IPS-20b (cell line): ENCODE measurements around the gene ANKLE2.
"Not testable (repeated sequence)": the region's sequence is repeated elsewhere in the genome, so short reads cannot be mapped to it uniquely, and the experiment has no call there.

Experiments used
- H3K27ac ChIP-seq: one replicate; pipeline ENCODE4 v1.5.1; 2013; ENCODE audit warnings: low read length
- H3K27me3 ChIP-seq: 2 replicates; pipeline ENCODE4 v1.6.1; 2013; ENCODE audit warnings: mild to moderate bottlenecking, low read length, inconsistent platforms; ENCODE audit not compliant: insufficient read depth
- H3K36me3 ChIP-seq: 2 replicates; pipeline ENCODE4 v1.6.1; 2013; ENCODE audit warnings: low read depth, mild to moderate bottlenecking, inconsistent platforms, low read length, moderate library complexity; ENCODE audit not compliant: insufficient read depth
- H3K4me1 ChIP-seq: 2 replicates; pipeline ENCODE4 v1.6.1; 2013; ENCODE audit warnings: mild to moderate bottlenecking, control low read depth, inconsistent platforms, low read length, moderate library complexity; ENCODE audit not compliant: insufficient read depth
- H3K4me3 ChIP-seq: 2 replicates; pipeline ENCODE4 v1.5.1; 2013; ENCODE audit warnings: mild to moderate bottlenecking, low read length, inconsistent platforms
- H3K9ac ChIP-seq: 2 replicates; pipeline ENCODE4 v1.6.1; 2013; ENCODE audit warnings: low read depth, mild to moderate bottlenecking, inconsistent platforms, low read length, moderate library complexity
- H3K9me3 ChIP-seq: 2 replicates; pipeline ENCODE4 v1.6.1; 2013; ENCODE audit warnings: mild to moderate bottlenecking, low read depth, low read length, inconsistent platforms; ENCODE audit not compliant: insufficient read depth

Gene ANKLE2

GRCh38 chr12:132761921-132762583 lies 420 bp upstream of the ANKLE2 start:
- H3K4me1 ChIP-seq: peaks cover 6% of the 10 kb centered on the region; the same call in 1 of the 2 replicates
- H3K36me3 ChIP-seq: peaks cover 10% of the 10 kb centered on the region; the same call in 1 of the 2 replicates
- no peaks in the 10 kb centered on the region for H3K9me3 ChIP-seq
- peak overlapping the region; percentile 38 for H3K27ac ChIP-seq
- H3K27me3 ChIP-seq: no peaks in the 10 kb centered on the region
- H3K4me3 ChIP-seq: peak overlapping the region; percentile 75
- peak overlapping the region; percentile 88 for H3K9ac ChIP-seq

- no peak overlapping the region for H3K9ac ChIP-seq
- no peaks in the 10 kb centered on the region for H3K27me3 ChIP-seq
- H3K9me3 ChIP-seq: no peaks in the 10 kb centered on the region
- H3K4me1 ChIP-seq: peaks cover 6% of the 10 kb centered on the region; the same call in 1 of the 2 replicates
- H3K27ac ChIP-seq: no peak overlapping the region
- H3K4me3 ChIP-seq: no peak overlapping the region
- H3K36me3 ChIP-seq: peaks cover 24% of the 10 kb centered on the region
These were observed 2.3 kb downstream of the ANKLE2 start for GRCh38 chr12:132759359-132759758.

- H3K36me3 ChIP-seq: peaks cover 27% of the 10 kb centered on the region
- H3K9ac ChIP-seq: not testable (repeated sequence)
These were observed 2.8 kb downstream of the ANKLE2 start for GRCh38 chr12:132758825-132759224.

GRCh38 chr12:132754160-132754932 lies 7.3 kb downstream of the ANKLE2 start:
- no peaks in the 10 kb centered on the region for H3K9me3 ChIP-seq
- H3K9ac ChIP-seq: no peak overlapping the region; the same call in 1 of the 2 replicates
- no peaks in the 10 kb centered on the region for H3K27me3 ChIP-seq
- peaks cover 71% of the 10 kb centered on the region for H3K36me3 ChIP-seq
- no peak overlapping the region for H3K4me3 ChIP-seq
- H3K27ac ChIP-seq: no peak overlapping the region
- no peaks in the 10 kb centered on the region for H3K4me1 ChIP-seq

More at GRCh38 chr12:132758825-132759224, 2.8 kb downstream of the ANKLE2 start:
- not testable (repeated sequence) for H3K27ac ChIP-seq, H3K9me3 ChIP-seq, H3K27me3 ChIP-seq, H3K4me1 ChIP-seq, H3K4me3 ChIP-seq

GRCh38 chr12:132753670-132754069 lies 8.0 kb downstream of the ANKLE2 start:
- not testable (repeated sequence) for H3K9ac ChIP-seq, H3K4me3 ChIP-seq, H3K27me3 ChIP-seq, H3K27ac ChIP-seq, H3K4me1 ChIP-seq, H3K9me3 ChIP-seq
- peaks cover 77% of the 10 kb centered on the region for H3K36me3 ChIP-seq

GRCh38 chr12:132748319-132748718 lies 13.3 kb downstream of the ANKLE2 start:
- Histone ChIP-seq H3K27ac (no peak overlapping the region), H3K4me1 (no peaks in the 10 kb centered on the region), H3K27me3 (no peaks in the 10 kb centered on the region), H3K9me3 (no peaks in the 10 kb centered on the region), H3K4me3 (no peak overlapping the region), H3K9ac (no peak overlapping the region), H3K36me3 (peaks cover 95% of the 10 kb centered on the region)

GRCh38 chr12:132747896-132748295 lies 13.7 kb downstream of the ANKLE2 start:
- Histone ChIP-seq H3K4me1 (no peaks in the 10 kb centered on the region), H3K4me3 (no peak overlapping the region), H3K36me3 (peaks cover 95% of the 10 kb centered on the region), H3K27me3 (no peaks in the 10 kb centered on the region), H3K9ac (no peak overlapping the region), H3K27ac (no peak overlapping the region), H3K9me3 (no peaks in the 10 kb centered on the region)

- no peak overlapping the region for H3K27ac ChIP-seq
- H3K27me3 ChIP-seq: no peaks in the 10 kb centered on the region
- peaks cover 95% of the 10 kb centered on the region for H3K36me3 ChIP-seq
- no peaks in the 10 kb centered on the region for H3K4me1 ChIP-seq
- H3K9ac ChIP-seq: no peak overlapping the region
- no peak overlapping the region for H3K4me3 ChIP-seq
- H3K9me3 ChIP-seq: no peaks in the 10 kb centered on the region
These were observed 14.2 kb downstream of the ANKLE2 start for GRCh38 chr12:132747395-132747794.

- Histone ChIP-seq H3K27ac (no peak overlapping the region), H3K27me3 (no peaks in the 10 kb centered on the region), H3K4me1 (no peaks in the 10 kb centered on the region)
These were observed 15.0 kb downstream of the ANKLE2 start for GRCh38 chr12:132746613-132747012.

GRCh38 chr12:132743831-132744230 lies 17.8 kb downstream of the ANKLE2 start:
- no peaks in the 10 kb centered on the region for H3K27me3 ChIP-seq
- no peaks in the 10 kb centered on the region for H3K9me3 ChIP-seq
- H3K4me3 ChIP-seq: no peak overlapping the region
- no peak overlapping the region for H3K9ac ChIP-seq
- peaks cover 97% of the 10 kb centered on the region for H3K36me3 ChIP-seq
- no peak overlapping the region for H3K27ac ChIP-seq
- no peaks in the 10 kb centered on the region for H3K4me1 ChIP-seq

More at GRCh38 chr12:132746613-132747012, 15.0 kb downstream of the ANKLE2 start:
- Histone ChIP-seq H3K4me3 (no peak overlapping the region), H3K9ac (no peak overlapping the region), H3K36me3 (peaks cover 97% of the 10 kb centered on the region), H3K9me3 (no peaks in the 10 kb centered on the region)

- Histone ChIP-seq H3K27me3 (no peaks in the 10 kb centered on the region), H3K9ac (no peak overlapping the region), H3K4me3 (no peak overlapping the region), H3K4me1 (no peaks in the 10 kb centered on the region), H3K9me3 (no peaks in the 10 kb centered on the region), H3K36me3 (peaks cover 94% of the 10 kb centered on the region), H3K27ac (no peak overlapping the region)
These were observed 20.0 kb downstream of the ANKLE2 start for GRCh38 chr12:132741620-132742019.

GRCh38 chr12:132740652-132741051 lies 21.0 kb downstream of the ANKLE2 start:
- H3K9ac ChIP-seq: no peak overlapping the region
- no peak overlapping the region for H3K4me3 ChIP-seq
- H3K27ac ChIP-seq: no peak overlapping the region
- no peaks in the 10 kb centered on the region for H3K9me3 ChIP-seq
- H3K36me3 ChIP-seq: peaks cover 92% of the 10 kb centered on the region
- H3K27me3 ChIP-seq: no peaks in the 10 kb centered on the region
- no peaks in the 10 kb centered on the region for H3K4me1 ChIP-seq
